ENCODE data around the gene ATRN. TPM values are rescaled to one million over a fixed set of nuclear protein-coding genes. Genes with fewer than 3 reads are reported as not detected.

ATRN gene
- total RNA-seq, 1 donor from 2014 or later: 30.6 TPM

DNA sequence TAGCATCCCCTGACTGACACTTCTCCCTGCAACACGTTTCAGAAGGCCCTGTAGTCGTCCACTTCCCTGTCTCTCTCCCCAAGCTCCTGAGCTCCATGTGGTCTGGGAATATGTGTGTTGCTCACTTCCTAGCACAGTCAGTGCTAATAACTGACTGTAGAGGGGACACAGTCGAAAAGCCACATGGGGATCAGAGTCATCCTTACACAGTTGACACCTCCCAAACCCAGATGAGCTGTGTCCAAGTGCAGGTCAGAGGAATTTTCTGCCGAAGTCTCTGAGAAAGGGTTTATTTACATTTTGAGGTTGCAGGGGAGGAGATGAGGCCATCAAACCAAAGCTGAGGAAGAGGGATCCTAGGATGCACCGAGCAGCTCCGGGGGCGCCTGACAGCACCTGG lies 214.5 kb downstream of the ATRN start:
- H3K36me3 ChIP-seq (ENCODE audit: control insufficient read depth, insufficient read depth, low read length): no peaks in the 10 kb centered on the region
- peaks cover 22% of the 10 kb centered on the region for H3K27me3 ChIP-seq (ENCODE audit: control insufficient read depth, insufficient read depth, low read length)
- TF ChIP-seq, protein P1, sequence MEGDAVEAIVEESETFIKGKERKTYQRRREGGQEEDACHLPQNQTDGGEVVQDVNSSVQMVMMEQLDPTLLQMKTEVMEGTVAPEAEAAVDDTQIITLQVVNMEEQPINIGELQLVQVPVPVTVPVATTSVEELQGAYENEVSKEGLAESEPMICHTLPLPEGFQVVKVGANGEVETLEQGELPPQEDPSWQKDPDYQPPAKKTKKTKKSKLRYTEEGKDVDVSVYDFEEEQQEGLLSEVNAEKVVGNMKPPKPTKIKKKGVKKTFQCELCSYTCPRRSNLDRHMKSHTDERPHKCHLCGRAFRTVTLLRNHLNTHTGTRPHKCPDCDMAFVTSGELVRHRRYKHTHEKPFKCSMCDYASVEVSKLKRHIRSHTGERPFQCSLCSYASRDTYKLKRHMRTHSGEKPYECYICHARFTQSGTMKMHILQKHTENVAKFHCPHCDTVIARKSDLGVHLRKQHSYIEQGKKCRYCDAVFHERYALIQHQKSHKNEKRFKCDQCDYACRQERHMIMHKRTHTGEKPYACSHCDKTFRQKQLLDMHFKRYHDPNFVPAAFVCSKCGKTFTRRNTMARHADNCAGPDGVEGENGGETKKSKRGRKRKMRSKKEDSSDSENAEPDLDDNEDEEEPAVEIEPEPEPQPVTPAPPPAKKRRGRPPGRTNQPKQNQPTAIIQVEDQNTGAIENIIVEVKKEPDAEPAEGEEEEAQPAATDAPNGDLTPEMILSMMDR (IDR thresholded peaks at IDR 0.05; ENCODE audit: insufficient read depth, low read length, poor library complexity, severe bottlenecking): no peak
- H3K4me3 ChIP-seq (ENCODE audit: low read depth, low read length): no peak overlapping the region
- no peak for DNase-seq (ENCODE audit: low read depth)

DNA sequence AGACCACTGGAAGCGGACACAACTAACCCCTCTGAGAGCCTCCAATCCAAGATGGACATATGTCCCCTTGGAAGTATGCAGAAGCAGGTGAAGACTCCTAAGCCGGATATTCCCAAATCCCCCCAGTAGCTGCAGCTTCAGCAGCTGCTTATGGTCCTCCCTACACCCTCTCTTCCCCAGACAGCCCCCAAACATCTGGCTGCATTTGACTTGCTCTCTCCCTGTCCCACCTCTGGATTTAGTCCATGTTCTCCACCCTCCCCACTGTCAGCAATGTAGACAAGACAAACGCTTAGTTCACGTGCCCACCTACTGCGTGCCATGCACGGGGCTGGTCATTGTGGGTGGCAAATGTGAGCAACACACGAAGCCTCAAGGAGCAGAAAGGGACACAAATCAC lies 215.6 kb downstream of the ATRN start:
- Histone ChIP-seq H3K36me3 (ENCODE audit: control insufficient read depth, insufficient read depth, low read length) (no peaks in the 10 kb centered on the region), H3K4me3 (ENCODE audit: low read depth, low read length) (no peak overlapping the region), H3K27me3 (ENCODE audit: control insufficient read depth, insufficient read depth, low read length) (peaks cover 15% of the 10 kb centered on the region)

DNA sequence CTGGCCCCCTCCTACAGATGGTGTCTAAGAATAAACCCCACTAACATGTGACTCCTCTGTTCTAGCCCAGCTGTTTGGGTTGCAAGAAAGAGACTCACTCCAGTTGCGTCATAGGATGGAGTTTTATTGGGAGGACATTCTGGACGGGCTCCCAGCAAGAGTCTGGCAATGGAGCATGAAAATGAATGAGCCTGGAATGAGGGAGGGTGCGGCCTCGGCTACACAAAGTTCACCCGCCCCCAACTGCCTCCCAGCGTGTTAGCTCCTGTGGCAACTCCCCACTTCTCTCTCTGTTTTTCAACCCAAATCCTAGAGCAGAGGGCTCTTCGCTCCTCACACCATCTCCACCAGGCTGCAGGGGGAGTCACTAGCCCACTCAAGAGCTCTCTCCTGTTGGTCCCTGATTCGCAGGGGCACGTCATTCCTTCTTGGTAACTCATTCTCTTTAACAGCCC lies 216.1 kb downstream of the ATRN start:
- TF ChIP-seq, protein P1 (IDR thresholded peaks at IDR 0.05; ENCODE audit: insufficient read depth, low read length, poor library complexity, severe bottlenecking): peak; percentile 31

More for the DNA sequence above, 215.6 kb downstream of the ATRN start:
- TF ChIP-seq, protein P1 (IDR thresholded peaks at IDR 0.05; ENCODE audit: insufficient read depth, low read length, poor library complexity, severe bottlenecking): no peak
- no peak for DNase-seq (ENCODE audit: low read depth)

DNA sequence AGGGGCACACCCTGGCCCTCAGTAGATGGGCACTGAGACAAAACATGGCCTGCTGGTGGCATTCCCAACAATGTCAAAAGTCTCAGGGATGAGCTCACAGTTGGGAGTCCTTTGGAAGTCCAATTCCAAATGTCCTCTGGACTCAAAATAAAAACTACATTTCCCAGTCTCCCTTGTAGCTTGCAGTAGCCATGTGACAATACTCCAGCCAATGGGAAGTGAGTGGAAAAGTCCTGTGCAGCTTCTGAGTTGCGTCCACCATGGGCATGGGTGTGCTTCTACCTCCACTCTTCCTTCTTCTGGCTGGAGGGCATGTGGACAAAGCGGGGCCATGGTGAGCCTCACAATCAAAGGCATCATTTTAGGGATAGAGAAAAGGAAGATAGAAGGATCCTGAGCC lies 216.8 kb downstream of the ATRN start:
- Histone ChIP-seq H3K27me3 (ENCODE audit: control insufficient read depth, insufficient read depth, low read length) (peaks cover 3% of the 10 kb centered on the region), H3K4me3 (ENCODE audit: low read depth, low read length) (no peak overlapping the region), H3K36me3 (ENCODE audit: control insufficient read depth, insufficient read depth, low read length) (no peaks in the 10 kb centered on the region)
- peak; percentile 29 for DNase-seq (ENCODE audit: low read depth)
- TF ChIP-seq, protein P1 (IDR thresholded peaks at IDR 0.05; ENCODE audit: insufficient read depth, low read length, poor library complexity, severe bottlenecking): no peak

More for the DNA sequence above, 216.1 kb downstream of the ATRN start:
- DNase-seq (ENCODE audit: low read depth): peak; percentile 72
- Histone ChIP-seq H3K27me3 (ENCODE audit: control insufficient read depth, insufficient read depth, low read length) (peaks cover 10% of the 10 kb centered on the region), H3K36me3 (ENCODE audit: control insufficient read depth, insufficient read depth, low read length) (no peaks in the 10 kb centered on the region), H3K4me3 (ENCODE audit: low read depth, low read length) (no peak overlapping the region)

DNA sequence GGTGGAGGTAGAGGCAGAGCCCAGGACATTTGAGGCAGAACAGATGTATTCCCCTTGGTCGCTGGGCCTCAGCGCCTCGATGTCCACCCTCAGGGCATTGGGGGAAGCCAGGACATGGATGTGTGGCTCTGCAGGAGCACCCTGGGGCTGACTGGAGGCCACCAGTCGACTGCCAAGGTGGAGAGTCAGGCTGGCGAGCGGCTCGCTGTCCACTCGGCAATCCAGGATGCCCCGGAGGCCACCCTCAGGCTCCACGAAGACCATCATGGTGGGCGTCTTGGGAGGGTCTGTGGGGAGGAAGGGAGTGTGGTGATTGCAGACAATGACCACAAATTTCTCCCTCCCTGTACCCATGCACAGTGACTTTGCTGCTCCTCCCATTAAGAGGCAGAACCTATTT lies 219.2 kb downstream of the ATRN start:
- Histone ChIP-seq H3K27me3 (ENCODE audit: control insufficient read depth, insufficient read depth, low read length) (peaks cover 2% of the 10 kb centered on the region), H3K4me3 (ENCODE audit: low read depth, low read length) (no peak overlapping the region), H3K36me3 (ENCODE audit: control insufficient read depth, insufficient read depth, low read length) (no peaks in the 10 kb centered on the region)
- TF ChIP-seq, protein P1 (IDR thresholded peaks at IDR 0.05; ENCODE audit: insufficient read depth, low read length, poor library complexity, severe bottlenecking): no peak
- no peak for DNase-seq (ENCODE audit: low read depth)

DNA sequence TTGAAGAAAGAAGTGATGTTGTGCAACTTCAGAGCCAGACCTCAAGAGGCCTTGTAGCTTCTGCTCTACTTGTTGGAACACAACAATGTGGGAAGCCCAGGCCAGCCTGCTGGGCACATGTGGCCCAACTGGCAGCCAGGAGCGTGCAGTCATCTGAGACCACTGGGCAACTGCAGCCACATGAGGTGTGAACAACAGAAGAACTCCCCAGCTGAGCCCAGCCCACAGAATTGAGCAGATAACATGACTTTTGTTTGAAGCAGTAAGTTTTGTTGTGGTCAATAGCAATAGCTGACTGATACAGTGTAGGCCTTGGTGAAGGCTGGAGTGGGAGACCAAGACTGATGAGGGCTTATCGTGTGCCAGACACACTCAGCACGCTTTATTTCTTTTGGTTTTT lies 219.6 kb downstream of the ATRN start:
- no peaks in the 10 kb centered on the region for H3K27me3 ChIP-seq (ENCODE audit: control insufficient read depth, insufficient read depth, low read length)
- H3K36me3 ChIP-seq (ENCODE audit: control insufficient read depth, insufficient read depth, low read length): no peaks in the 10 kb centered on the region
- TF ChIP-seq, protein P1 (IDR thresholded peaks at IDR 0.05; ENCODE audit: insufficient read depth, low read length, poor library complexity, severe bottlenecking): no peak
- DNase-seq (ENCODE audit: low read depth): no peak
- no peak overlapping the region for H3K4me3 ChIP-seq (ENCODE audit: low read depth, low read length)

Measured in kidney epithelial cell (primary cell).